Cardiac fibroblast (primary cell): ENCODE data around the gene HK1.

Experiments
- DNase-seq, 2 donors: peaks; one replicate each; pipeline versions ENCODE4 v3.0.0 to v3.0.0-alpha.2; 2010; ENCODE audit warnings: low read depth in 2 of 2
- H3K4me3 ChIP-seq, 2 donors: replicated peaks in 1 of 2; 1 replicate in 1 of 2; 2 replicates in 1 of 2; pipeline ENCODE4 v1.5.1; 2011; ENCODE audit warnings: low read depth in 2 of 2, low read length in 2 of 2, mild to moderate bottlenecking in 2 of 2, moderate library complexity in 1 of 2
- CTCF ChIP-seq: IDR thresholded peaks from one replicate; pipeline ENCODE4 v1.5.1; 2011; ENCODE audit warnings: low read depth, mild to moderate bottlenecking, low read length, inconsistent platforms

Gene HK1

GRCh38 chr10:69237528-69238159 lies 40.7 kb upstream of the HK1 start:
- peak; percentile 92 for TF ChIP-seq CTCF
- no peak overlapping the region for H3K4me3 ChIP-seq
- peak; percentile 84 to 90 for DNase-seq

GRCh38 chr10:69239136-69239535 lies 39.2 kb upstream of the HK1 start:
- DNase-seq: no peak
- TF ChIP-seq CTCF: no peak

GRCh38 chr10:69239816-69240434 lies 38.4 kb upstream of the HK1 start:
- H3K4me3 ChIP-seq: no peak overlapping the region
- DNase-seq: peak; percentile 47 to 60
- TF ChIP-seq CTCF: no peak

More at GRCh38 chr10:69239136-69239535, 39.2 kb upstream of the HK1 start:
- no peak overlapping the region for H3K4me3 ChIP-seq

GRCh38 chr10:69240455-69240854 lies 37.8 kb upstream of the HK1 start:
- no peak for TF ChIP-seq CTCF
- no peak overlapping the region for H3K4me3 ChIP-seq
- no peak for DNase-seq

- DNase-seq: peak; percentile 64 to 70
- no peak for TF ChIP-seq CTCF
- no peak overlapping the region for H3K4me3 ChIP-seq
Measured at GRCh38 chr10:69241575-69241974, 36.7 kb upstream of the HK1 start.

GRCh38 chr10:69242040-69242851 lies 36.0 kb upstream of the HK1 start:
- no peak for TF ChIP-seq CTCF
- peak in 1 of 2 donors; percentile 40 for DNase-seq
- no peak overlapping the region for H3K4me3 ChIP-seq
